HUDEP-2 (cell line): ENCODE measurements around the gene UNC80.

Source experiments
- DNase-seq, 76 experiments: peaks; one replicate each; lab custom pipeline; 2025; ENCODE audit not compliant: unreplicated experiment in 76 of 76; lab: John Stamatoyannopoulos, UW

UNC80 gene

GRCh38 chr2:210004881-210005280 is 233.2 kb downstream of the UNC80 start:
- DNase-seq = no peak

- no peak for DNase-seq
Observed at GRCh38 chr2:210007895-210008294, 236.3 kb downstream of the UNC80 start.

DNA sequence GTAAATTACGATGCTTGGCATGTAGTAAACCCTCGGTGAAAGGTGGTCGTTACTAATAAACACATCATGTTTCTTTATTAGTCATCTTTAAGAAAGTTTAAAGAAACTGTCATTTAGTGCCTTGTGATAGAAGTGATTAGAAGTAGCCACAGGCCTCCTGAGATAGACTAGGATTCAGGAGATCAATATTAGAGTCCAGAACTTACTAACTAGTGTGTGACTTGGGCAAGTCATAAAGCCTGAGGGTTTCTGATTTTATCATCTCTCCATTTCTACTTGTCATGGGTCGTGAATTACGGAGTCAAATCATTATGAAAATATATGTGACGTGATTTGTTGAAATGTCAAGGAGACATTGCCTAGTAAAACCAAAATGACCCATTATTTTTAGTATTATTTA is 237.5 kb downstream of the UNC80 start:
- DNase-seq = no peak

GRCh38 chr2:210009896-210010295 is 238.3 kb downstream of the UNC80 start:
- DNase-seq = no peak

DNA sequence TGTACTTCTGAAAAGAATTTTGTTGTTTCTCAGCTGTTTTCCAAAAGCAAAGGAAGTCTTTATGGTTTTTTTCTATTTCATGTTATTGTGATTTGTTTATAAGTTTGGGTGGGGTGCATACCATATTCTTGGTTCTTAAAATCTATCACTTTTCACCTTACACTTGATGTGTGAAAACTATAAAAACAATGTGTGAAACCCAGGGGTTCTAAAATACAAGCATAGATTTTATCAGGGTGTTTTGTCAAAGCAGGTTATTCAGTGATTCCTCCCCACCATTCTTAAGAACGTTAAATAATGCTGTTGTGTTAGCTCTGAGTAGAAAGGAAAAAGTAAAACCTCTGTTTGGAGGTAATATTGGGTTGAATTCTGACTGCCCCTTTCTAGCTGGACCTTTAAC is 248.5 kb downstream of the UNC80 start:
- DNase-seq = no peak

DNA sequence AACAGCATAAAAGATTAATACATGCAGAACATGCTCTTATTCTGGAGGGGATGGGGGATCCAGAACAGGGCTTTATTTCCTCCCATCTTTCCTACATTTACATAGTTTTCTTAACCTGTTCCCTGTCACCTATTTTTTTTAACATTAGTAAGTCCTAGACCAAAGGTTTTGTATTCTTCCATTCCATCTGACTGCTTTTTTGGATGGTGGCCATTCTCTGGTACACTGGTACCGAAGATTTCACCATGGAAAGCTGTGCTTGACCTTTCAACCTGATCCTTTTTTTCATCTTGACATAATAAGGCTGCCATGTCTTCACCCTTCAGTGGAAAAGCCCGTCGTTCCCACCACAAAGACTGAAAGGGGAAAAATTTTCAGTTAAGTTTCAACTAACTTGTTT is 251.2 kb downstream of the UNC80 start:
- DNase-seq = no peak

- DNase-seq = no peak
Observed at GRCh38 chr2:210027608-210028007, 256.0 kb downstream of the UNC80 start.

GRCh38 chr2:210028178-210028577 is 256.5 kb downstream of the UNC80 start:
- DNase-seq = no peak

DNA sequence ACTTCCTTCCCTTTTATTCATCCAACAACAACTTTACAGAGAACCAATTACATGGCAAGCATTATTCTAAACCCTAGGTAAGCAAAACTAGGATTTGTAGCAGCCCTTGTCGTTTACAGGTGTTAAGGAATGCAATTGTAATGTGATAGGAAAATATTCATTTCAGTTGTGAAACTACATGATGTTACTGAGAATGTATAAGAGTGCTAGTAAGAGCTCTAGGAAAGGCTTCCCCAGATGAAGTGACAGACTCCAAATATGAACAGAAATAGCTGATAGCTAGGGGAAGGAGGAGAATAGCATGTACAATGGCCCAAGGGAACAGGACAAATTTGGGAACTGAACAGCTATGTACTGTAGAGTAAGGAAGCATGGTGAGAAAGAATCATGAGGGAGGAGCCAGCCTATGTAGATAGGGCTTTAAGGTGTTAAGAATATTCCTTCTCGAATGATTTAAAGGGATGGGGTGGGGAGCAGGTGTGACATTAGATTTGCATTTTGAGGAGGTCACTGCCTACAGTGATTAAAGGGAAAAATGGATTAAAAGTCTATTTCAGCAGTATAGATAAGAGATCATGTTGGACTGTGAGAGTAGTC is 262.6 kb downstream of the UNC80 start:
- peak in 1 of 76 experiments; percentile 1 for DNase-seq

DNA sequence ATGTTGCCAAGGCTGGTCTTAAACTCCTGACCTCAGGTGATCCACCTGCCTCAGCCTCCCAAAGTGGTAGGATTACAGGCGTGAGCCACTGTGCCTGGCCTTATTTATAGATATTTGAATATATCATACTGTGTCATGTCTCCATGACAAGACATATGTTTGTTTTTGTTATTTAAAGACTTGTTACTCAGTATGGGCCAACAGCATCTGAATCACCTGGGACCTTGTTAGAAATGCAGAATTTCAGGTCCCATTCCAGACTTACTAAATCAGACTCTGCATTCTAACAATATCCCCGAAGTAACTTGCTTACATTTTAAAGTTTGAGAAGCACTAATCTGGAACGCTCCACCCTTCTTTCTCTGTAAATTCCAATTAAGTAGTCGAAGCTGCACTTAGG is 264.0 kb downstream of the UNC80 start:
- DNase-seq = no peak

DNA sequence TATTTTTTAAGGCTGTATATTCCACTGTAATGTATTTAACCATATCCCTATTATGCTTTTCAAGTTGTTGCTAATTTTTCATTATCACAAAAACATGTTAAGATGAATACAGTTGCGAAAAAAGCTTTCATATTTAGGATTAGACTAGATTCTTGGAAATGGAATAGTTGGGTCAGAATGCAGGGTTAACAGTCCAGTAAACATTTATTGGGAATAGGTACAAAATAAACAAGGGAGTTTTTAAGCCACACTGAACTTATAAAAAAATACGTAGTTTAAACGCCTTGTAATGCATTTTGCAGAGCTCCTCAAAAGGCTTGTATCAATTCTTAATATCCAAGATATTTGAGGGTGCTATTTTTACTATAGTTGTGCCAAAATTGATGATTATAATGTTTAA is 266.4 kb downstream of the UNC80 start:
- no peak for DNase-seq

DNA sequence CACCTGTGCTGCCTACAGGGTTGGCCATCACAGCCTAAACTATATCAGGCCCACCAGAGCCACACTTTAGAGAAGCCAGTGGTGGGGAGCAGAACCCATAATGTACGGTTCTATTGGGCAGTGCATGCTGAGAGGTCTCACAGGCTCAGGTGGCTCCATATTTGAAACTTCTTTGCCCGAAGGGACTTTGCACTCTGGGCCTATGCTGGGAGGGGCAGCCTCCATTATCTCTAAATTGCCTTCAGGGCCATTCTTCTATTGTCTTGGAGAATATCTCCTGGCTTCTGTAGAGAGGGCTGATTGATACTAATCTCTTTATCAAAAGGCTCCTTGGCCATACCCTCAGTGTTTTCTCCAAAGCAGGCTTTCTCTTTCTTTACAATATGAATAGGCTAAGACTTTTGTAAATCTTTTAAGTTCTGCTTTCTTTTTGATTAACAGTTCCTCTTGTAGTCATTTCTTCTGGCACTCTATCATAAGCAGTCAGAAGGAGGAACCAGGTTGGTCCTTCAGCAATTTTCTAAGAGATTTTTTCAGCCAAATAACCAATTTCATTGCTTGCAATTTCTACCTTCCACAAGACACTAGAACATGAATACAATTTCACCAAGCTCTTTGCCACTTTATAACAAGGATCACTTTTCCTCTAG is 275.3 kb downstream of the UNC80 start:
- peak in 1 of 76 experiments; percentile 4 for DNase-seq
